Neural progenitor cell (in vitro differentiated cells): ENCODE results near the gene LSM3.

Experiments
- CTCF ChIP-seq: fragments of 200-600 bp; sonication (generic); IDR thresholded peaks from 2 replicates; pipeline ENCODE4 v1.5.1; 2017; ENCODE audit warnings: antibody characterized with exemption, mild to moderate bottlenecking
- EZH2 ChIP-seq: fragments of 200-600 bp; sonication (generic); IDR thresholded peaks from 2 replicates; pipeline ENCODE4 v1.6.1; 2017; ENCODE audit warnings: antibody characterized with exemption, mild to moderate bottlenecking, moderate library complexity

GRCh38 chr3:14235003-14235911 is 56.6 kb downstream of the LSM3 start:
- TF ChIP-seq CTCF (no peak), EZH2 (no peak)
